ENCODE measurements around the gene HDAC4. TPM values are rescaled to one million over a fixed set of nuclear protein-coding genes. Genes with fewer than 3 reads are reported as not detected.

HDAC4 gene
- total and polyA plus RNA-seq, 9 of the 15 experiments (the other 6 are each of a cell fraction or from before 2014, with no cell fraction given) = 0.11 to 20.2 (median 4.0) TPM

- no peak for TF ChIP-seq ZNF407 (IDR thresholded peaks at IDR 0.05; ENCODE audit: low read depth)
Measured at GRCh38 chr2:239000089-239000488, 400.7 kb downstream of the HDAC4 start (continued).

GRCh38 chr2:238999291-238999741, 401.5 kb downstream of the HDAC4 start:
- in situ Hi-C loops (cut with MboI) = no loop called here
- Histone ChIP-seq H3K9me3 (replicated peaks; ENCODE audit: control insufficient read depth, insufficient read depth, low read depth, low read length) (no peaks in the 10 kb centered on the region), H2AFZ (ENCODE audit: low read depth, low read length) (no peak overlapping the region), H3K4me1 (replicated peaks in 1 of 2; ENCODE audit: control insufficient read depth in 2 of 2, insufficient read depth in 2 of 2, low read length in 2 of 2) (no peaks in the 10 kb centered on the region; a peak in 1 of 5 replicates), H3K36me3 (ENCODE audit: control insufficient read depth, insufficient read depth, low read length) (no peaks in the 10 kb centered on the region), H3K4me3 (no peak overlapping the region), H3K4me2 (ENCODE audit: insufficient read depth, low read length) (no peak overlapping the region), H3K27ac (ENCODE audit: extremely low read depth, low read depth, low read length) (no peak overlapping the region), H4K20me1 (replicated peaks; ENCODE audit: control insufficient read depth, insufficient read depth, low read length) (no peaks in the 10 kb centered on the region), H3K27me3 (ENCODE audit: control insufficient read depth in 2 of 2, insufficient read depth in 2 of 2, low read length in 2 of 2) (peaks cover 6 to 53% of the 10 kb centered on the region in 2 experiments; a peak in 3 of 5 replicates), H3K9ac (ENCODE audit: insufficient read depth in 1 of 2, low read depth in 2 of 2, low read length in 2 of 2) (no peak overlapping the region), H3K9me1 (ENCODE audit: control insufficient read depth, insufficient read depth, low read length) (no peaks in the 10 kb centered on the region), H3K79me2 (ENCODE audit: control insufficient read depth, insufficient read depth, low read length) (no peaks in the 10 kb centered on the region)
- 2% methylated on average over 10 of the region's 10 CpGs for WGBS (ENCODE audit: insufficient coverage, low coverage, missing lambda C conversion rate)
- intact Hi-C loops (cut with micrococcal nuclease) = no loop called here
- ChIA-PET POLR2A (no interaction called here), CTCF (ENCODE audit: low intra/inter-chr PET ratio) (no interaction called here)
- FAIRE-seq = no peak
- no TSS peak for BruUV-seq (replicated peaks)
- no peak for ATAC-seq
- TF ChIP-seq, protein P1, sequence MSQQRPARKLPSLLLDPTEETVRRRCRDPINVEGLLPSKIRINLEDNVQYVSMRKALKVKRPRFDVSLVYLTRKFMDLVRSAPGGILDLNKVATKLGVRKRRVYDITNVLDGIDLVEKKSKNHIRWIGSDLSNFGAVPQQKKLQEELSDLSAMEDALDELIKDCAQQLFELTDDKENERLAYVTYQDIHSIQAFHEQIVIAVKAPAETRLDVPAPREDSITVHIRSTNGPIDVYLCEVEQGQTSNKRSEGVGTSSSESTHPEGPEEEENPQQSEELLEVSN (IDR thresholded peaks at IDR 0.05; ENCODE audit: borderline replicate concordance in 1 of 2, extremely low read depth in 1 of 2, insufficient read depth in 1 of 2, insufficient read length in 1 of 2, low read depth in 1 of 2, low read length in 1 of 2, poor library complexity in 1 of 2, severe bottlenecking in 1 of 2) = peak in 1 of 2 experiments; percentile 19
- TF ChIP-seq ZNF3 (CRISPR knock-in tag; IDR thresholded peaks at IDR 0.05) (no peak), NFIC (IDR thresholded peaks at IDR 0.05) (peak; percentile 58)
- no peak for DNase-seq (ENCODE audit: extremely low read depth in 1 of 4, low spot score in 3 of 4)
